ENCODE data around the gene RAB7A.

Gene RAB7A

DNA sequence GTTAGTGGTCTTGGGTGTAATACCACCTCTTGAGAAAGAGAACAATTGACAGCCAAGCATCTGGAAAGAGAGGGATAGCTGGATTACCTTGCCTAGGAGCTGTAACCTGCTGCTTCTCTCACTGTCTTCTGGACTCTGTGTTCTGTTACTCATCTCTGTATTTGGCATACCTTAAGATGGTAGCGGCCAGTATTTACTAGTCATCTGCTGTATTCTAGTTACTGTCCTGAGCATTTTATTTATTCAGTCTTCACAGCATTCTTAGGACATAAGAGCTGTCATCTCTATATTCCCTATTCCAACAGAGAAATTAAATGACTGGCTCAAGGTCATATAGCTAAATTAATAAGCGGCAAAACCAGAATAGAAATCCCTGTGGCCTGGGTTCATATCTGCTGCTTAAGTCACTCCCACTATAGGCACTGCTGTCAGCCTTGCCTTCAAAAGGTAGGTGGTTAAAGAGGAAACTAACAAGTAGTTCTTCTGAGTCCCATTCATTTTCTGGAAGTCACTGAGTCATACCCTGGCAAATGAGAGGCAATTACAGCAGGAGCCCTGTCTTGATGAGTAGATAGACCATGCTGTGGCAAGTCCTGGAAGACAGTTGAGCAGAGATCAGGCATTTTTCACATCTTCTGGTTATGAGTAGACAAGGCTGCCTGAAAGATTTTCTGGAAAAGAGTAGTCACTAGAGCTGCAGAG lies 68.2 kb downstream of the RAB7A start:
- DNase-seq = no peak

DNA sequence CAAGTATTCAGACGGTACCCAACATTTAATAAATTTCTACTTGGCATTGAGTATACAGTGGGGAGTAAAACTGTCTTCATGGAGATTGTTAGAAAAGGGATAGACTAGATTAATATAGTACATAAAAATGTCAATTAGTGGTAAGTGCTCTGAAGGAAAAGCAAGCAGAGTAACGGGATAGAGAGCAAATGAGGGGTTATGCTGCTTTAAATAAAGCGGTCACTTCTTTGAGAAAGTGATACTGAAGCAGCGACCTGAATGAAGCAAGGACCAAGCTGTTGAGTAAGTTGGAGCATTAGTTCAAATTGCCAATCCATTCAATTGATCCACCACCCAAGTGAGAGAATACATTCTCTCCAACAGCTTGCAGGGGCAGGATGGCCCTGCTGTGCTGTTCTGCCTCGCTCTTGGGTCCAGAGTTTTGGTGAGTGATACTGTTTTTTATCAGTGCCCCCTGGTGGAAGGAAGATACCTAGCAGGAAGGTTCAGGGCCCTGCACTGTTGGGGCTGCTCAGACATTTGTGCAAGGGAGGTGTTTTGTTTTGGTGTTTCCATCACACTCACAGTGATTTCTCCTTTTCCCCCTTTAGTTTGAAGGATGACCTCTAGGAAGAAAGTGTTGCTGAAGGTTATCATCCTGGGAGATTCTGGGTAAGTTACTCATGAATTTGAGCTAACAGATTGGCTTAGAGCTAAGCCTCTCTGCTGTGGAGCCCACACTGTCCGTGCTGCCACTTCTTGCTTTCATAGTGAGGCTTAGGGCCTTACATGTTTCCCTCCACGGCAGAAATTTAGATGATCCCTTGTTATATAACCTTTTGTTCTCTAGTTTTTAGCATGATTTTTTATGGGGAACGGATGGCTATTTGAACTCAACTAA lies 69.0 kb downstream of the RAB7A start:
- no peak for DNase-seq

- DNase-seq = no peak
Observed at GRCh38 chr3:128799653-128800052, 73.7 kb downstream of the RAB7A start.

DNA sequence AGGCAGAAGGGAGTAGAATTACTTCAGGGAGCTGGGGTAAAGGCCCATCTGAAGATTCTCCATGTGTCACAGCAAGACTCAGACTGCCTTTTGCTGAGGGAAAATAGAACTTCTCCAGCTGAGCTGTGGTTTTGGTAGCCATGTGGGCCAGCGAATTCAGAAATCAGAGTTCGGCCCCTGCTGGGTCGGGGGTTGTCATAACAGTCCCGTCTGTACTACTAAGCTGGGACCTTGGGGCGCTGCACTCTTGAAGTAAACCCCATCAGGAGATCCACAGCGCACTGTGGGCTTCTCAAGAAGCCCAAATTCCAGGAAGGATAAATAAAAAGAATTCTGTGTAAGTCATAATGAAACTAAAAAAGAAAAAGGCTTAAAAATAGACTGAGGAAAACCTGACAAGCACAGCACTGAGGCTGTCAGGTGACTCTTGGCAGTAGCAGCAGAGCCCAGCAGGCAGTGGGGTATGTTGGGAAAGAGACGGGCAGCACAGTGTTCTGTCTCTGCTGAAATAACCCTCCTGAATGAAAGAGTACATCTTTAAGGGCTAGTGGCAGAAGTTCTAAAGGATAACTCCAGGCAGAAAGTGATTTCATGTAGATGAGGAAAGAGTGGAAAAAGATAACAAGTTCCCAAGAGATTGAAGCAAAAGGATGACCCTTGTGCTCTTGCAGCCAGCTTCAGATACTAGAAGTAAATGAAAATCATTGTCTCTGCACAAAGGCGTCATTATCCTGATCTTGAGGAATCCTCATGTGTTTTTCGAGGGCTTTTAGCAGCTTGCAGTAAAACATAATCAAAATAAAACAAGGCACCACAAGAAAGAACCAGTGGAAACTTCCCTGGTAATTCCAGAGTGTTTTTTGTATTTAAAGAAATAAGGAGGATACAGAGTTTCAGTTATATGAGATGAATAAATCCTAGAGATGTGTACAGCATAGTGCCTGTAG lies 74.5 kb downstream of the RAB7A start:
- DNase-seq = no peak

GRCh38 chr3:128801779-128802380 lies 75.9 kb downstream of the RAB7A start:
- no peak for DNase-seq

- no peak for DNase-seq
Observed at GRCh38 chr3:128803307-128803706, 77.3 kb downstream of the RAB7A start.

- no peak for DNase-seq
Observed at GRCh38 chr3:128804017-128804810, 78.2 kb downstream of the RAB7A start.

DNA sequence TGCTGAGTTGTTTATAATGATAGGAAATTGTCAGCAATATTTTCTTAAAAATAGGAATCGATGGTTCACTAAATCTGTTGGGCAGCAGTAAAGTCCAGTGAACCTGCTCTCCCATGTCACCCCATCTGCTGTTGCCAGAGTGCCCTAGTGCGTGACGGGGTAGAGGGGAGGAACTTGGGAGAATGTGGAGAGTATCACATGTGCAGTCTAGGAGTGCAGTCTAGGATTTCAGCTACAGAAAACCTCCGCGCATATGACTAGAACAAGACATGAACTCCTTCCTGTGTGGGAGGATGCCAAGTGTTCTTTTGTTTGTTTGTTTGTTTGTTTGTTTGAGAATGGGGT lies 78.8 kb downstream of the RAB7A start:
- no peak for DNase-seq

- no peak for DNase-seq
Observed at GRCh38 chr3:128805772-128806171, 79.8 kb downstream of the RAB7A start.

- DNase-seq = no peak
Observed at GRCh38 chr3:128806588-128806987, 80.6 kb downstream of the RAB7A start.

- no peak for DNase-seq
Observed at GRCh38 chr3:128807186-128807830, 81.3 kb downstream of the RAB7A start.

- DNase-seq = no peak
Observed at GRCh38 chr3:128808672-128809071, 82.7 kb downstream of the RAB7A start.

DNA sequence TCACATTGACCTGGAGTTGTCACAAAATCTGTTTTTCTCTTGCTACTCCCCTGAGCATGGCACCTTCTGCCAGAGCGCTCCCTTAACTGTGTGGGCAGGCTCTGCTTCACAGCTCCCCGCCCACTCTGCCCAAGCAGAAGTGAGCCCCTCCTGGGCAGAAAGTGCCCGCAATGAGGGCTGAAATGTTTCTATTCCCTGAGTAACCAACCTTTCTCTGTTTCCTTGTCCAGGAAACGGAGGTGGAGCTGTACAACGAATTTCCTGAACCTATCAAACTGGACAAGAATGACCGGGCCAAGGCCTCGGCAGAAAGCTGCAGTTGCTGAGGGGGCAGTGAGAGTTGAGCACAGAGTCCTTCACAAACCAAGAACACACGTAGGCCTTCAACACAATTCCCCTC lies 87.1 kb downstream of the RAB7A start:
- DNase-seq = no peak

- no peak for DNase-seq
Observed at GRCh38 chr3:128814060-128814459, 88.1 kb downstream of the RAB7A start.

- DNase-seq = no peak
Observed at GRCh38 chr3:128814519-128815317, 88.7 kb downstream of the RAB7A start.

GRCh38 chr3:128815318-128816064 lies 89.5 kb downstream of the RAB7A start:
- DNase-seq = no peak

GRCh38 chr3:128818186-128818787 lies 92.3 kb downstream of the RAB7A start:
- DNase-seq = no peak

DNA sequence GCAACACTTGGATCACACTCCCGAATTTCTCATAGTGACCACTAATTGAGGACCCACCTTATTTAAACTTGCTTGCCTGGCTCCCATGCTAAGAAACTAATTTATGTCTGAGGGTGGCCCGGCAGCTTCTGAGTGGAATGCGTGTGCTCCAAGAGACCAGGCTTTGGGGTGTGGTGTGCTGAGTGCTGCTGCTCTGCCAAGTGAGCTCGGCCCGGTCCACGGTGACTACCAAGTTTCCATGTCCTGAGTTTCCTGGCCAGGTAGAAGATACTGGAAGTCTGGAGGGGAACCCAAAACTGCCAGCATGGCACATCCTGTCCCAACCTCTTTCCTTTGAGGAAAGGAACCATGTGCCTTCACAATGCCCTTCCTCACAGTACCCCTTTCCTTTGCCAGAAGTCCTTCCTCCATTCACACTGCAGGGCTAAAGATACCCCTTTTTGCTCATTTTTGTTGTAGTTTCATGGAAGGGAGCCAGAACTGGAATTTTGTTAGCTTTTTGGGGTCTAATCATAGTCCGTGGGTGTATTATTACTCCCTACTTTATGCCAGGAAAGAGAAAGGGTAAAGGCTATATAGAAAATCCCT lies 94.4 kb downstream of the RAB7A start:
- no peak for DNase-seq

- DNase-seq = no peak
Observed at GRCh38 chr3:128823008-128823407, 97.0 kb downstream of the RAB7A start.
